ENCODE measurements around the gene OPN1MW.
"Not testable (repeated sequence)": the region's sequence is repeated elsewhere in the genome, so short reads cannot be mapped to it uniquely, and the experiment has no call there.

DNA sequence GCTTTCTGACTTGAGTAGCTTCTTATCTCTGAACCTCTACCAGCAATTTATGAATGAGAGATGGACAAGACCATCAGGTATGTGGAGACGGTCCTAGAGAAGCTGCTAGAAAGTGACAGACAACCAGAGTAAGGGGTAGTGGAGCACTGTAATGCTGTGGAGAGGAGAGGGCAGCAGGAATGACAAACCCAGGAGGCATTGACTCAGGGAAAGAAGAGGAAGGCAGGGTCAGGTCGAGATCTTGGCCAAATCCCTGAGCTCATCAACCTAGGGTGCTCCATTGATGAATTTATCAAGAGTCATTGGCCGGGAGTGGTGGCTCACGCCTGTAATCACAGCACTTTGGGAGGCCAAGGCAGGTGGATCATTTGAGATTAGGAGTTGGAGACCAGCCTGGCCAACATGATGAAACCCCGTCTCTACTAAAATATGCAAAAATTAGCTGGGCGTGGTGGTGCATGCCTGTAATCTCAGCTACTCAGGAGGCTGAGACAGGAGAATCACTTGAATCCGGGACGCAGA, 57.6 kb downstream of the OPN1MW start:
- TF ChIP-seq, protein P1, sequence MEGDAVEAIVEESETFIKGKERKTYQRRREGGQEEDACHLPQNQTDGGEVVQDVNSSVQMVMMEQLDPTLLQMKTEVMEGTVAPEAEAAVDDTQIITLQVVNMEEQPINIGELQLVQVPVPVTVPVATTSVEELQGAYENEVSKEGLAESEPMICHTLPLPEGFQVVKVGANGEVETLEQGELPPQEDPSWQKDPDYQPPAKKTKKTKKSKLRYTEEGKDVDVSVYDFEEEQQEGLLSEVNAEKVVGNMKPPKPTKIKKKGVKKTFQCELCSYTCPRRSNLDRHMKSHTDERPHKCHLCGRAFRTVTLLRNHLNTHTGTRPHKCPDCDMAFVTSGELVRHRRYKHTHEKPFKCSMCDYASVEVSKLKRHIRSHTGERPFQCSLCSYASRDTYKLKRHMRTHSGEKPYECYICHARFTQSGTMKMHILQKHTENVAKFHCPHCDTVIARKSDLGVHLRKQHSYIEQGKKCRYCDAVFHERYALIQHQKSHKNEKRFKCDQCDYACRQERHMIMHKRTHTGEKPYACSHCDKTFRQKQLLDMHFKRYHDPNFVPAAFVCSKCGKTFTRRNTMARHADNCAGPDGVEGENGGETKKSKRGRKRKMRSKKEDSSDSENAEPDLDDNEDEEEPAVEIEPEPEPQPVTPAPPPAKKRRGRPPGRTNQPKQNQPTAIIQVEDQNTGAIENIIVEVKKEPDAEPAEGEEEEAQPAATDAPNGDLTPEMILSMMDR (conservative IDR thresholded peaks at IDR 0.05 in 1 of 2, IDR thresholded peaks at IDR 0.05 in 1 of 2; ENCODE audit: extremely low read depth in 1 of 2, insufficient read depth in 1 of 2, low read depth in 1 of 2, low read length in 2 of 2) = not testable (repeated sequence)
- not testable (repeated sequence) for TF ChIP-seq EZH2 (IDR thresholded peaks at IDR 0.05; ENCODE audit: borderline replicate concordance, low read length)

All from mammary epithelial cell (primary cell).